ENCODE data around the gene RGS3.
"Not testable (repeated sequence)": the region's sequence is repeated elsewhere in the genome, so short reads cannot be mapped to it uniquely, and the experiment has no call there.

The RGS3 gene

DNA sequence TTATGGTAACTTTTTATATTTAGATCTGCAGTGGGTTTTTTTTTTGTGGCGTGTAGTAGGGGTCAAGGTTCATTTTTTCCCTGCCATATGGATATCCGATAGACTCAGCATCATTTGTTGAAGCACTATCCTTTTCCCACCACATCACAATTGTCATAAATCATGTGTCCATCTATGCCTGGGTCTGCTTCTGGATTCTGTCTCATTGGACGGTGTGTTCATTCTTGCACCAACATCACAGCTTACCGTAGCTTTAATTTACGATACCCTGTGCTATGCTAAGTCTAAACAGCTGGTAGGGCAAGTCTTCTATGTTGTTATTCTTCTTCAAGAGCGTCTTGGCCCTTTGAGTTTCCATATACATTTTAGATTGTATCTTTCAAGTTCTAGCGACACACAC lies 175.0 kb downstream of the RGS3 start:
- TF ChIP-seq, protein P1, sequence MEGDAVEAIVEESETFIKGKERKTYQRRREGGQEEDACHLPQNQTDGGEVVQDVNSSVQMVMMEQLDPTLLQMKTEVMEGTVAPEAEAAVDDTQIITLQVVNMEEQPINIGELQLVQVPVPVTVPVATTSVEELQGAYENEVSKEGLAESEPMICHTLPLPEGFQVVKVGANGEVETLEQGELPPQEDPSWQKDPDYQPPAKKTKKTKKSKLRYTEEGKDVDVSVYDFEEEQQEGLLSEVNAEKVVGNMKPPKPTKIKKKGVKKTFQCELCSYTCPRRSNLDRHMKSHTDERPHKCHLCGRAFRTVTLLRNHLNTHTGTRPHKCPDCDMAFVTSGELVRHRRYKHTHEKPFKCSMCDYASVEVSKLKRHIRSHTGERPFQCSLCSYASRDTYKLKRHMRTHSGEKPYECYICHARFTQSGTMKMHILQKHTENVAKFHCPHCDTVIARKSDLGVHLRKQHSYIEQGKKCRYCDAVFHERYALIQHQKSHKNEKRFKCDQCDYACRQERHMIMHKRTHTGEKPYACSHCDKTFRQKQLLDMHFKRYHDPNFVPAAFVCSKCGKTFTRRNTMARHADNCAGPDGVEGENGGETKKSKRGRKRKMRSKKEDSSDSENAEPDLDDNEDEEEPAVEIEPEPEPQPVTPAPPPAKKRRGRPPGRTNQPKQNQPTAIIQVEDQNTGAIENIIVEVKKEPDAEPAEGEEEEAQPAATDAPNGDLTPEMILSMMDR (IDR thresholded peaks at IDR 0.05; ENCODE audit: insufficient read depth, low read depth, low read length, missing control alignments), result no peak

GRCh38 chr9:113638897-113639296 lies 175.4 kb downstream of the RGS3 start:
- no peak overlapping the region for H3K4me3 ChIP-seq (ENCODE audit: low read depth, low read length)
- DNase-seq (ENCODE audit: low read depth), result no peak
- TF ChIP-seq, protein P1 (IDR thresholded peaks at IDR 0.05; ENCODE audit: insufficient read depth, low read depth, low read length, missing control alignments), result no peak

More for the DNA sequence above, 175.0 kb downstream of the RGS3 start:
- H3K4me3 ChIP-seq (ENCODE audit: low read depth, low read length), result no peak overlapping the region
- DNase-seq (ENCODE audit: low read depth), result no peak

DNA sequence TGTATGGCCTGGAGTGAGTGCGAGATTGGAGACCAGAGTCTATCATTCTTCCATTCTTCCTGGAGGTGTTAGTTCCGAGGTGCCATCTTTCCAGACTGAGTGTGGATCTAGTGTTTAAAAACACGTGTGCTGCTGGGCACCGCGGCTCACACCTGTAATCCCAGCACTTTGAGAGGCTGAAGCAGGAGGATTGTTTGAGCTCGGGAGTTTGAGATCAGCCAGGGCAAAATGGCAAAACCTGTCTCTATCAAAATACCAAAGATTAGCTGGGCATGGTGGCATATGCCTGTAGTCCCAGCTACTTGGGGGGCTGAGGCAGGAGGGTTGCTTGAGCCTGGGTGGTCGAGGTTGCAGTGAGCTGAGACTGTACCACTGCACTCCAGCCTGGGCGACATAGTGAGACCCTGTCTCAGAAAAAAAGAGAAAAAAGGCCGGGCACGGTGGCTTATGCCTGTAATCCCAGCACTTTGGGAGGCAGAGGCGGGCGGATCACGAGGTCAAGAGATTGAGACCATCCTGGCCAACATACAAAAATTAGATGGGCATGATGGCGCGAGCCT lies 176.0 kb downstream of the RGS3 start:
- not testable (repeated sequence) for H3K4me3 ChIP-seq (ENCODE audit: low read depth, low read length); DNase-seq (ENCODE audit: low read depth)

GRCh38 chr9:113640418-113640817 lies 176.9 kb downstream of the RGS3 start:
- H3K4me3 ChIP-seq (ENCODE audit: low read depth, low read length), result no peak overlapping the region
- no peak for DNase-seq (ENCODE audit: low read depth)
- TF ChIP-seq, protein P1 (IDR thresholded peaks at IDR 0.05; ENCODE audit: insufficient read depth, low read depth, low read length, missing control alignments), result no peak

GRCh38 chr9:113641100-113641885 lies 177.8 kb downstream of the RGS3 start:
- TF ChIP-seq, protein P1 (IDR thresholded peaks at IDR 0.05; ENCODE audit: insufficient read depth, low read depth, low read length, missing control alignments), result no peak
- no peak for DNase-seq (ENCODE audit: low read depth)
- no peak overlapping the region for H3K4me3 ChIP-seq (ENCODE audit: low read depth, low read length)

- TF ChIP-seq, protein P1 (IDR thresholded peaks at IDR 0.05; ENCODE audit: insufficient read depth, low read depth, low read length, missing control alignments), result no peak
- H3K4me3 ChIP-seq (ENCODE audit: low read depth, low read length), result no peak overlapping the region
- DNase-seq (ENCODE audit: low read depth), result no peak
Measured at GRCh38 chr9:113644321-113644720, 180.8 kb downstream of the RGS3 start.

- DNase-seq (ENCODE audit: low read depth), result no peak
- H3K4me3 ChIP-seq (ENCODE audit: low read depth, low read length), result no peak overlapping the region
- TF ChIP-seq, protein P1 (IDR thresholded peaks at IDR 0.05; ENCODE audit: insufficient read depth, low read depth, low read length, missing control alignments), result no peak
Measured at GRCh38 chr9:113645227-113645977, 181.9 kb downstream of the RGS3 start.
